K562 (cell line): Measurements from ENCODE around the gene APEX1. TPM values are rescaled to one million over a fixed set of nuclear protein-coding genes. Genes with fewer than 3 reads are reported as not detected.

ENCODE experiments used
- CTCF ChIP-seq, 3 experiments: IDR thresholded peaks in 2 of 3; conservative IDR thresholded peaks in 1 of 3; 2 replicates each; pipeline ENCODE4 v1.5.1; 2011 to 2012; ENCODE audit warnings: low read length in 3 of 3, mild to moderate bottlenecking in 3 of 3, control low read depth in 2 of 3, improper control_type of control experiment in 1 of 3, inconsistent platforms in 1 of 3, low read depth in 1 of 3, mixed read lengths in 1 of 3, moderate library complexity in 1 of 3; ENCODE audit not compliant: insufficient read depth in 2 of 3
- DACH1 ChIP-seq: fragments of 450-650 bp; IDR thresholded peaks from 2 replicates; pipeline ENCODE4 v1.6.1; 2018; ENCODE audit not compliant: partially characterized antibody
- E2F4 ChIP-seq: sonication (generic); formaldehyde crosslinking; IDR thresholded peaks from 2 replicates; pipeline ENCODE4 v1.8.0; 2022; ENCODE audit warnings: mild to moderate bottlenecking, low read depth, missing genetic modification reagents
- EHMT2 ChIP-seq: fragments of 450-650 bp; IDR thresholded peaks from 2 replicates; pipeline ENCODE4 v1.6.1; 2018; ENCODE audit warnings: antibody characterized with exemption
- ESRRB ChIP-seq: fragments of 250-450 bp; sonication (Bioruptor Pico); IDR thresholded peaks from 2 replicates; pipeline ENCODE4 v1.5.0; 2020; ENCODE audit warnings: mild to moderate bottlenecking, moderate library complexity, borderline replicate concordance
- FOXK1 ChIP-seq: sonication (generic); formaldehyde crosslinking; IDR thresholded peaks from 2 replicates; pipeline ENCODE4 v1.8.0; 2022; ENCODE audit warnings: missing genetic modification reagents, mild to moderate bottlenecking, borderline replicate concordance
- HNRNPK ChIP-seq: fragments of 200-400 bp; formaldehyde crosslinking; IDR thresholded peaks from one replicate; pipeline ENCODE4 v1.6.1; 2018; ENCODE audit warnings: mild to moderate bottlenecking, low read depth, low read length; ENCODE audit not compliant: poor library complexity, severe bottlenecking
- HNRNPL ChIP-seq: fragments of 200-400 bp; formaldehyde crosslinking; IDR thresholded peaks from 2 replicates; pipeline ENCODE4 v1.6.1; 2017; ENCODE audit warnings: low read depth, mild to moderate bottlenecking, low read length
- KAT8 ChIP-seq: fragments of 450-650 bp; IDR thresholded peaks from 2 replicates; pipeline ENCODE4 v1.6.1; 2016; ENCODE audit warnings: low read depth, mild to moderate bottlenecking
- NEUROD1 ChIP-seq: fragments of 150-350 bp; IDR thresholded peaks from 2 replicates; pipeline ENCODE4 v1.6.1; 2014; ENCODE audit warnings: borderline replicate concordance, low read length, low read depth; ENCODE audit not compliant: partially characterized antibody
- NFXL1 ChIP-seq: fragments of 450-650 bp; formaldehyde crosslinking; IDR thresholded peaks from 2 replicates; pipeline ENCODE4 v1.4.0; 2021; ENCODE audit warnings: mild to moderate bottlenecking
- POLR2AphosphoS2 ChIP-seq: IDR thresholded peaks from 2 replicates; pipeline ENCODE4 v1.6.1; 2012; ENCODE audit warnings: low read length, improper control_type of control experiment
- POLR2B ChIP-seq: fragments of 450-650 bp; IDR thresholded peaks from 2 replicates; pipeline ENCODE4 v1.6.1; 2018; ENCODE audit warnings: low read depth; ENCODE audit not compliant: partially characterized antibody
- POLR3A ChIP-seq: IDR thresholded peaks from 2 replicates; pipeline ENCODE4 v1.6.1; 2011; ENCODE audit warnings: borderline replicate concordance, mild to moderate bottlenecking, moderate library complexity; ENCODE audit not compliant: insufficient read length, insufficient read depth; ENCODE audit errors: extremely low read depth
- PRPF4 ChIP-seq: fragments of 200-400 bp; formaldehyde crosslinking; IDR thresholded peaks from one replicate; pipeline ENCODE4 v1.6.1; 2017; ENCODE audit warnings: low read length, low read depth, mild to moderate bottlenecking; ENCODE audit not compliant: insufficient read depth, poor library complexity, severe bottlenecking
- ZBTB43 ChIP-seq: sonication (generic); formaldehyde crosslinking; IDR thresholded peaks from 2 replicates; pipeline ENCODE4 v1.8.0; 2023; ENCODE audit warnings: mild to moderate bottlenecking, missing genetic modification reagents
- ZBTB49 ChIP-seq: sonication (generic); formaldehyde crosslinking; IDR thresholded peaks from 2 replicates; pipeline ENCODE4 v1.8.0; 2022; ENCODE audit warnings: missing genetic modification reagents, mild to moderate bottlenecking, borderline replicate concordance
- polyA plus RNA-seq, 8 experiments: library from polyadenylated mRNA; depleted of rRNA in 4 of 8; stranded (reverse) in 5 of 8; unstranded in 3 of 8; fragments of >200 nt; fragmentation: Nextera tagmentation in 2 of 8; fragmentation: Illumina TruSeq in 1 of 8; extraction: Ambion mirVana in 2 of 8; extraction: Trizol in 1 of 8; gene quantifications; 2 replicates each; pipeline versions ENCODE4 v1.2.1 to v1.2.3, GENCODE V29; 2011 to 2014; ENCODE audit warnings: inconsistent platforms in 1 of 8, missing spikeins in 1 of 8
- total RNA-seq, 7 experiments: library from RNA; depleted of rRNA in 6 of 7; stranded (reverse); fragments of >200 nt in 6 of 7; fragmentation: Illumina TruSeq in 2 of 7; extraction: Trizol in 2 of 7; gene quantifications; 2 replicates each; pipeline versions ENCODE4 v1.2.1 to v1.2.3, GENCODE V29; 2011 to 2021; ENCODE audit warnings: low replicate concordance in 1 of 7

Gene APEX1
- total and polyA plus RNA-seq, 9 of the 15 experiments (the other 6 are each of a cell fraction or from before 2014, with no cell fraction given) = 50.2 to 274 (median 158) TPM

GRCh38 chr14:20469242-20469889, 14.3 kb downstream of the APEX1 start, which contains the start of gene PNP (continued):
- TF ChIP-seq ZBTB49 (CRISPR knock-in tag) (no peak), POLR2B (peak; percentile 96), POLR2AphosphoS2 (peak; percentile 42; the same call in 1 of the 2 replicates), E2F4 (CRISPR knock-in tag) (no peak), EHMT2 (no peak), CTCF (IDR thresholded peaks at IDR 0.05 in 2 of 3, conservative IDR thresholded peaks at IDR 0.05 in 1 of 3; ENCODE audit: insufficient read depth in 2 of 3, low read depth in 1 of 3, low read length in 3 of 3) (no peak), NFXL1 (no peak), ESRRB (CRISPR knock-in tag) (no peak), POLR3A (no peak), DACH1 (no peak), HNRNPL (0 out of 2 replicates have a peak, but pooled peaks have one; percentile 43), NEUROD1 (peak; percentile 21), HNRNPK (no peak), PRPF4 (peak; percentile 82), ZBTB43 (CRISPR knock-in tag) (no peak), FOXK1 (no peak), KAT8 (no peak)
